Mesendoderm (in vitro differentiated cells): Measurements from ENCODE around the gene HERPUD1.

Experiments used
- DNase-seq: peaks from one replicate; pipeline ENCODE4 v3.0.0; 2013
- H2AK5ac ChIP-seq: 2 replicates; pipeline ENCODE4 v1.6.1; 2013; ENCODE audit warnings: low read length, inconsistent platforms
- H2BK120ac ChIP-seq: 2 replicates; pipeline ENCODE4 v1.6.1; 2013; ENCODE audit warnings: low read depth, mild to moderate bottlenecking, low read length, moderate library complexity, mixed read lengths
- H2BK15ac ChIP-seq: replicated peaks from 2 replicates; pipeline ENCODE4 v1.6.1; 2013; ENCODE audit warnings: low read depth, mild to moderate bottlenecking, moderate library complexity
- H2BK5ac ChIP-seq: 2 replicates; pipeline ENCODE4 v1.6.1; 2013; ENCODE audit warnings: low read length, inconsistent platforms
- H3K18ac ChIP-seq: 2 replicates; pipeline ENCODE4 v1.6.1; 2013; ENCODE audit warnings: mild to moderate bottlenecking, low read length, mixed read lengths
- H3K23ac ChIP-seq: one replicate; pipeline ENCODE4 v1.6.1; 2013; ENCODE audit warnings: low read length
- H3K27ac ChIP-seq: 2 replicates; pipeline ENCODE4 v1.5.1; 2013; ENCODE audit warnings: low read depth, mild to moderate bottlenecking, inconsistent platforms, low read length, moderate library complexity
- H3K27me3 ChIP-seq: 2 replicates; pipeline ENCODE4 v1.6.1; 2013; ENCODE audit warnings: low read length, control low read depth, mild to moderate bottlenecking, inconsistent platforms; ENCODE audit not compliant: insufficient read depth, poor library complexity
- H3K36me3 ChIP-seq: 2 replicates; pipeline ENCODE4 v1.6.1; 2013; ENCODE audit warnings: low read length, inconsistent platforms; ENCODE audit not compliant: control insufficient read depth, insufficient read depth
- H3K4ac ChIP-seq: one replicate; pipeline ENCODE4 v1.6.1; 2013; ENCODE audit warnings: low read depth, mild to moderate bottlenecking, low read length, moderate library complexity
- H3K4me1 ChIP-seq: 2 replicates; pipeline ENCODE4 v1.6.1; 2013; ENCODE audit warnings: low read depth, low read length, inconsistent platforms; ENCODE audit not compliant: control insufficient read depth
- H3K4me2 ChIP-seq: 2 replicates; pipeline ENCODE4 v1.6.1; 2013; ENCODE audit warnings: low read length
- H3K4me3 ChIP-seq: 2 replicates; pipeline ENCODE4 v1.5.1; 2013; ENCODE audit warnings: mild to moderate bottlenecking, low read length
- H3K56ac ChIP-seq: one replicate; pipeline ENCODE4 v1.6.1; 2013; ENCODE audit warnings: low read length
- H3K79me1 ChIP-seq: 2 replicates; pipeline ENCODE4 v1.6.1; 2013; ENCODE audit warnings: low read length, inconsistent platforms
- H3K79me2 ChIP-seq: 2 replicates; pipeline ENCODE4 v1.6.1; 2013; ENCODE audit warnings: mild to moderate bottlenecking, low read length; ENCODE audit not compliant: control insufficient read depth, insufficient read depth
- H3K9ac ChIP-seq: 2 replicates; pipeline ENCODE4 v1.6.1; 2013; ENCODE audit warnings: low read length, inconsistent platforms
- H4K5ac ChIP-seq: one replicate; pipeline ENCODE4 v1.6.1; 2013; ENCODE audit warnings: low read length
- H4K8ac ChIP-seq: one replicate; pipeline ENCODE4 v1.6.1; 2013; ENCODE audit warnings: low read depth, mild to moderate bottlenecking, control low read depth, low read length, moderate library complexity
- WGBS: extraction: QIAGEN DNeasy Blood & Tissue Kit; methylation state at CpG from one replicate; pipeline ENCODE4 v1.1.7; 2013; ENCODE audit warnings: low lambda C conversion rate, missing lambda C conversion rate; ENCODE audit not compliant: insufficient coverage; ENCODE audit errors: extremely low coverage; 5-methylcytosine and 5-hydroxymethylcytosine counted together

Gene HERPUD1

GRCh38 chr16:56911771-56912571, 20.0 kb upstream of the HERPUD1 start:
- Histone ChIP-seq H2AK5ac (no peak overlapping the region), H3K4me3 (no peak overlapping the region), H2BK120ac (no peak overlapping the region), H3K56ac (no peak overlapping the region), H4K5ac (no peak overlapping the region), H3K4me1 (peaks cover 1% of the 10 kb centered on the region), H3K4me2 (no peak overlapping the region), H2BK15ac (no peak overlapping the region), H3K27me3 (no peaks in the 10 kb centered on the region), H3K27ac (no peak overlapping the region), H3K9ac (no peak overlapping the region), H2BK5ac (no peak overlapping the region), H3K23ac (no peak overlapping the region), H4K8ac (no peak overlapping the region), H3K79me1 (no peaks in the 10 kb centered on the region), H3K4ac (no peak overlapping the region), H3K79me2 (no peaks in the 10 kb centered on the region), H3K36me3 (no peaks in the 10 kb centered on the region), H3K18ac (no peak overlapping the region)
- peak; percentile 37 for DNase-seq
- no CpG with 5 or more reads among the region's 22 CpGs for WGBS

GRCh38 chr16:56912746-56913708, 18.9 kb upstream of the HERPUD1 start:
- Histone ChIP-seq H3K27me3 (no peaks in the 10 kb centered on the region), H3K79me2 (no peaks in the 10 kb centered on the region), H3K4ac (no peak overlapping the region), H3K79me1 (no peaks in the 10 kb centered on the region), H3K9ac (no peak overlapping the region), H3K27ac (no peak overlapping the region), H3K4me1 (peaks cover 1% of the 10 kb centered on the region), H2BK5ac (no peak overlapping the region), H2BK15ac (no peak overlapping the region), H3K4me3 (no peak overlapping the region), H3K23ac (no peak overlapping the region), H2AK5ac (no peak overlapping the region), H3K18ac (no peak overlapping the region), H3K36me3 (no peaks in the 10 kb centered on the region), H4K5ac (no peak overlapping the region), H2BK120ac (no peak overlapping the region), H4K8ac (no peak overlapping the region), H3K56ac (no peak overlapping the region), H3K4me2 (no peak overlapping the region)
- no peak for DNase-seq
- no CpG with 5 or more reads among the region's 18 CpGs for WGBS

GRCh38 chr16:56914896-56915295, 17.0 kb upstream of the HERPUD1 start:
- Histone ChIP-seq H4K5ac (no peak overlapping the region), H4K8ac (no peak overlapping the region)
- no CpG with 5 or more reads among the region's 7 CpGs for WGBS

GRCh38 chr16:56915336-56916119, 16.4 kb upstream of the HERPUD1 start:
- no peaks in the 10 kb centered on the region for H3K36me3 ChIP-seq
- DNase-seq, result no peak
- H3K4me2 ChIP-seq, result no peak overlapping the region
- H2BK15ac ChIP-seq, result no peak overlapping the region
- H3K9ac ChIP-seq, result no peak overlapping the region
- no peak overlapping the region for H3K23ac ChIP-seq
- H3K79me2 ChIP-seq, result no peaks in the 10 kb centered on the region
- H3K79me1 ChIP-seq, result no peaks in the 10 kb centered on the region
- no peak overlapping the region for H4K5ac ChIP-seq
- H4K8ac ChIP-seq, result no peak overlapping the region
- no peaks in the 10 kb centered on the region for H3K27me3 ChIP-seq
- no CpG with 5 or more reads among the region's 13 CpGs for WGBS
- no peak overlapping the region for H3K4me3 ChIP-seq
- H3K18ac ChIP-seq, result no peak overlapping the region
- no peak overlapping the region for H2BK5ac ChIP-seq
- peaks cover 1% of the 10 kb centered on the region for H3K4me1 ChIP-seq
- no peak overlapping the region for H3K4ac ChIP-seq
- no peak overlapping the region for H2AK5ac ChIP-seq
- H3K56ac ChIP-seq, result no peak overlapping the region
- no peak overlapping the region for H3K27ac ChIP-seq
- H2BK120ac ChIP-seq, result no peak overlapping the region

More at GRCh38 chr16:56914896-56915295, 17.0 kb upstream of the HERPUD1 start:
- Histone ChIP-seq H3K27ac (no peak overlapping the region), H2BK5ac (no peak overlapping the region), H3K18ac (no peak overlapping the region), H2AK5ac (no peak overlapping the region), H2BK15ac (no peak overlapping the region), H3K9ac (no peak overlapping the region), H3K23ac (no peak overlapping the region), H3K4ac (no peak overlapping the region), H3K4me1 (peaks cover 1% of the 10 kb centered on the region), H3K79me2 (no peaks in the 10 kb centered on the region), H3K4me2 (no peak overlapping the region), H3K36me3 (no peaks in the 10 kb centered on the region), H3K79me1 (no peaks in the 10 kb centered on the region), H2BK120ac (no peak overlapping the region), H3K56ac (no peak overlapping the region), H3K27me3 (no peaks in the 10 kb centered on the region), H3K4me3 (no peak overlapping the region)
- DNase-seq, result no peak

- no peak overlapping the region for H3K9ac ChIP-seq
- H3K4me2 ChIP-seq, result no peak overlapping the region
- H3K23ac ChIP-seq, result no peak overlapping the region
- no peaks in the 10 kb centered on the region for H3K27me3 ChIP-seq
- H2AK5ac ChIP-seq, result no peak overlapping the region
- H3K4me3 ChIP-seq, result no peak overlapping the region
- WGBS, result no CpG with 5 or more reads among the region's 5 CpGs
- H2BK15ac ChIP-seq, result no peak overlapping the region
- no peaks in the 10 kb centered on the region for H3K36me3 ChIP-seq
- no peak overlapping the region for H3K18ac ChIP-seq
- H3K79me1 ChIP-seq, result no peaks in the 10 kb centered on the region
- no peak overlapping the region for H2BK5ac ChIP-seq
- no peak for DNase-seq
- no peaks in the 10 kb centered on the region for H3K79me2 ChIP-seq
- H3K4me1 ChIP-seq, result no peaks in the 10 kb centered on the region
- H4K5ac ChIP-seq, result no peak overlapping the region
- peak overlapping the region; percentile 7 for H3K56ac ChIP-seq
- no peak overlapping the region for H2BK120ac ChIP-seq
- H4K8ac ChIP-seq, result no peak overlapping the region
- H3K27ac ChIP-seq, result no peak overlapping the region
- no peak overlapping the region for H3K4ac ChIP-seq
These were observed 15.2 kb upstream of the HERPUD1 start for GRCh38 chr16:56916571-56917403.
